A549 (cell line): Measurements from ENCODE around the gene CRK. TPM values are rescaled to one million over a fixed set of nuclear protein-coding genes. Genes with fewer than 3 reads are reported as not detected.
"Not testable (repeated sequence)": the region's sequence is repeated elsewhere in the genome, so short reads cannot be mapped to it uniquely, and the experiment has no call there.

Experiments
- ATAC-seq, 2 experiments: fragments of 200-7000 bp in 1 of 2; fragments of >200 bp in 1 of 2; cut with Nextera tagmentation in 1 of 2; cut with Tn5 transposase in 1 of 2; 3 replicates each; pipeline versions ENCODE4 v1.8.0 to v1.9.1; 2018 to 2020; ENCODE audit warnings: mild to moderate bottlenecking in 1 of 2, moderate library complexity in 1 of 2
- CTCF ChIA-PET: fragments of 300-600 bp; sonication (Branson Sonifier 250); formaldehyde crosslinking; extraction: SDS; loops from one replicate; lab custom pipeline; 2021; ENCODE audit warnings: antibody characterized with exemption, inconsistent platforms; lab: Yijun Ruan, JAX
- POLR2A ChIA-PET: fragments of 350-600 bp; formaldehyde crosslinking; extraction: SDS; loops from one replicate; lab custom pipeline; 2021; ENCODE audit warnings: antibody characterized with exemption, inconsistent platforms; lab: Yijun Ruan, JAX
- DNase-seq, 2 experiments: peaks; one replicate each; pipeline versions ENCODE4 v3.0.0 to v3.0.0-alpha.2; 2011 to 2016; ENCODE audit warnings: low read depth in 1 of 2, low spot score in 1 of 2
- FAIRE-seq: peaks from 2 replicates; lab custom pipeline; 2011; peaks lifted over from hg19 to GRCh38; lab: Jason Lieb, UNC
- H3K27ac ChIP-seq, 2 experiments: fragments of >200 bp; sonication (Bioruptor Twin); formaldehyde crosslinking; 3 replicates each; pipeline ENCODE4 v1.5.1; 2016 to 2017
- H3K4me1 ChIP-seq: fragments of >200 bp; sonication (Bioruptor Twin); formaldehyde crosslinking; 3 replicates; pipeline ENCODE4 v1.6.1; 2016
- H3K4me2 ChIP-seq: fragments of >200 bp; sonication (Bioruptor Twin); formaldehyde crosslinking; 3 replicates; pipeline ENCODE4 v1.6.1; 2016
- H3K4me3 ChIP-seq: fragments of >200 bp; sonication (Bioruptor Twin); formaldehyde crosslinking; 3 replicates; pipeline ENCODE4 v1.5.1; 2016
- H3K9me3 ChIP-seq: fragments of >200 bp; sonication (Bioruptor Twin); formaldehyde crosslinking; 3 replicates; pipeline ENCODE4 v1.6.1; 2016
- BCL3 ChIP-seq: fragments of >200 bp; sonication (Bioruptor Twin); formaldehyde crosslinking; IDR thresholded peaks from 3 replicates; pipeline ENCODE4 v1.6.1; 2016
- BHLHE40 ChIP-seq: IDR thresholded peaks from 2 replicates; pipeline ENCODE4 v1.6.1; 2012; ENCODE audit warnings: low read depth, low read length, inconsistent platforms
- CEBPB ChIP-seq, 2 experiments: fragments of >200 bp in 1 of 2; sonication (Bioruptor Twin) in 1 of 2; formaldehyde crosslinking in 1 of 2; IDR thresholded peaks; 2 replicates each; pipeline ENCODE4 v1.6.1; 2012 to 2016
- CHD2 ChIP-seq: fragments of 150-350 bp; IDR thresholded peaks from 2 replicates; pipeline ENCODE4 v1.6.1; 2014; ENCODE audit warnings: low read length; ENCODE audit not compliant: partially characterized antibody
- CHD4 ChIP-seq: fragments of 200-600 bp; sonication (generic); IDR thresholded peaks from 2 replicates; pipeline ENCODE4 v1.6.1; 2016; ENCODE audit warnings: antibody characterized with exemption, mild to moderate bottlenecking, borderline replicate concordance
- EHMT2 ChIP-seq: fragments of 200-600 bp; sonication (generic); IDR thresholded peaks from 2 replicates; pipeline ENCODE4 v1.6.1; 2016; ENCODE audit warnings: antibody characterized with exemption, low read depth, mild to moderate bottlenecking, moderate library complexity
- FOSB ChIP-seq: fragments of 250-450 bp; sonication (Bioruptor Pico); IDR thresholded peaks from 2 replicates; pipeline ENCODE4 v1.5.0; 2020; ENCODE audit warnings: mild to moderate bottlenecking, moderate library complexity
- FOXS1 ChIP-seq: fragments of 250-450 bp; sonication (Bioruptor Pico); IDR thresholded peaks from 2 replicates; pipeline ENCODE4 v1.5.0; 2020; ENCODE audit warnings: mild to moderate bottlenecking, moderate library complexity
- GATA3 ChIP-seq: IDR thresholded peaks from 2 replicates; pipeline ENCODE4 v1.6.1; 2012; ENCODE audit warnings: borderline replicate concordance
- HDAC2 ChIP-seq: fragments of 200-600 bp; sonication (generic); IDR thresholded peaks from 2 replicates; pipeline ENCODE4 v1.6.1; 2016
- HMGXB4 ChIP-seq: fragments of 250-450 bp; sonication (Bioruptor Pico); IDR thresholded peaks from 2 replicates; pipeline ENCODE4 v1.5.0; 2021; ENCODE audit warnings: mild to moderate bottlenecking, moderate library complexity, borderline replicate concordance
- HOXB13 ChIP-seq: fragments of 250-450 bp; sonication (Bioruptor Pico); IDR thresholded peaks from 2 replicates; pipeline ENCODE4 v1.5.0; 2020; ENCODE audit warnings: low read depth, mild to moderate bottlenecking, moderate library complexity
- HOXB5 ChIP-seq: fragments of 250-450 bp; sonication (Bioruptor Pico); IDR thresholded peaks from 2 replicates; pipeline ENCODE4 v1.5.0; 2020; ENCODE audit warnings: mild to moderate bottlenecking, moderate library complexity
- JUN ChIP-seq, 2 experiments: fragments of >200 bp; sonication (Bioruptor Twin); formaldehyde crosslinking; IDR thresholded peaks; 2 replicates in 1 of 2; 3 replicates in 1 of 2; pipeline ENCODE4 v1.6.1; 2016 to 2017
- MAFK ChIP-seq: fragments of 450-650 bp; IDR thresholded peaks from 2 replicates; pipeline ENCODE4 v1.6.1; 2014; ENCODE audit not compliant: partially characterized antibody
- MYC ChIP-seq: IDR thresholded peaks from 2 replicates; pipeline ENCODE4 v1.6.1; 2012; ENCODE audit warnings: mild to moderate bottlenecking, inconsistent platforms, low read length, improper control_type of control experiment, borderline replicate concordance
- PBX3 ChIP-seq: IDR thresholded peaks from 2 replicates; pipeline ENCODE4 v1.6.1; 2012
- POLR2AphosphoS2 ChIP-seq: conservative IDR thresholded peaks from 2 replicates; pipeline ENCODE4 v1.6.1; 2012; ENCODE audit warnings: low read length, improper control_type of control experiment, inconsistent platforms
- RCOR1 ChIP-seq: fragments of 150-350 bp; IDR thresholded peaks from 2 replicates; pipeline ENCODE4 v1.6.1; 2014; ENCODE audit warnings: antibody characterized with exemption, low read length, low read depth
- REST ChIP-seq: fragments of 200-600 bp; sonication (generic); IDR thresholded peaks from 2 replicates; pipeline ENCODE4 v1.6.1; 2016; ENCODE audit warnings: antibody characterized with exemption, mild to moderate bottlenecking, moderate library complexity
- TP53 ChIP-seq: fragments of 250-450 bp; sonication (Bioruptor Pico); IDR thresholded peaks from 2 replicates; pipeline ENCODE4 v1.5.0; 2021; ENCODE audit warnings: mild to moderate bottlenecking, moderate library complexity
- WGBS: methylation state at CpG from one replicate; pipeline ENCODE4 v1.1.6; 2017; ENCODE audit errors: missing lambda C conversion rate; 5-methylcytosine and 5-hydroxymethylcytosine counted together
- polyA plus RNA-seq, 4 experiments: library from polyadenylated mRNA; depleted of rRNA in 3 of 4; stranded (reverse); fragments of >200 nt; fragmentation: RNase III in 1 of 4; extraction: RNeasy Plus Mini Kit Qiagen cat#74134 plus additional on column Dnase treatment in 1 of 4; gene quantifications; 2 replicates in 3 of 4; 3 replicates in 1 of 4; pipeline ENCODE4 v1.2.3, GENCODE V29; 2011 to 2017

The CRK gene
- polyA plus RNA-seq, 2 of the 4 experiments (the other 2 are of a cell fraction) = 76.5 to 124 TPM

- H3K27ac ChIP-seq, DNase-seq, H3K4me2 ChIP-seq, H3K4me3 ChIP-seq, FAIRE-seq, ATAC-seq, H3K9me3 ChIP-seq: not testable (repeated sequence)
- POLR2A ChIA-PET = interaction anchor here (1.2 kb wide), 1 partner anchor 50 kb away, joined by 3 read pairs; the partner anchor contains the start of gene YWHAE
- CTCF ChIA-PET = interaction anchor here (1.1 to 1.5 kb wide), 3 partner anchors 8 to 13 kb away, joined by 3 to 4 read pairs (median 3); no protein-coding TSS in a partner anchor
- H3K4me1 ChIP-seq = peaks cover 32% of the 10 kb centered on the region
- 93% methylated on average over 21 of the region's 21 CpGs for WGBS
Measured at GRCh38 chr17:1450261-1450660, 5.8 kb downstream of the CRK start.

GRCh38 chr17:1449412-1449967 lies 6.5 kb downstream of the CRK start:
- TF ChIP-seq GATA3 = no peak
- TF ChIP-seq RCOR1 = no peak
- TF ChIP-seq MAFK = no peak
- TF ChIP-seq BCL3 = no peak
- TF ChIP-seq JUN (IDR thresholded peaks at IDR 0.05) = no peak
- TF ChIP-seq PBX3 = no peak
- no peak for TF ChIP-seq CHD4
- no peak for TF ChIP-seq HOXB5 (CRISPR knock-in tag)
- TF ChIP-seq HOXB13 = no peak
- TF ChIP-seq HMGXB4 (CRISPR knock-in tag) = no peak
- TF ChIP-seq EHMT2 = no peak
- TF ChIP-seq TP53 (CRISPR knock-in tag) = no peak
- no peak for TF ChIP-seq BHLHE40
- TF ChIP-seq CEBPB (IDR thresholded peaks at IDR 0.05) = no peak
- TF ChIP-seq FOXS1 = no peak
- no peak for TF ChIP-seq CHD2
- TF ChIP-seq HDAC2 = no peak
- TF ChIP-seq POLR2AphosphoS2 = no peak
- 80% methylated on average over 5 of the region's 5 CpGs for WGBS
- ChIA-PET POLR2A (interaction anchor here (1.2 kb wide), 1 partner anchor 49 kb away, joined by 3 read pairs; the partner anchor contains the start of gene YWHAE), CTCF (interaction anchor here (0.7 to 1.5 kb wide), 5 partner anchors 8 to 84 kb away, joined by 3 to 4 read pairs (median 3); no protein-coding TSS in a partner anchor)
- Histone ChIP-seq H3K27ac (no peak overlapping the region), H3K9me3 (no peaks in the 10 kb centered on the region), H3K4me1 (peaks cover 29% of the 10 kb centered on the region), H3K4me3 (no peak overlapping the region), H3K4me2 (0 out of 3 replicates have a peak overlapping the region, but pooled peaks have one; percentile 7)
- ATAC-seq = no peak
- no peak for DNase-seq
- FAIRE-seq = no peak

GRCh38 chr17:1447052-1447451 lies 9.0 kb downstream of the CRK start:
- ATAC-seq = no peak
- POLR2A ChIA-PET = no interaction called here
- CTCF ChIA-PET = interaction anchor here (0.9 to 1.3 kb wide), 3 partner anchors 34 to 114 kb away, joined by 3 read pairs; no protein-coding TSS in a partner anchor
- no peak for DNase-seq
- Histone ChIP-seq H3K4me1 (peaks cover 11% of the 10 kb centered on the region; the same call in 2 of the 3 replicates), H3K9me3 (no peaks in the 10 kb centered on the region), H3K4me3 (no peak overlapping the region), H3K27ac (no peak overlapping the region), H3K4me2 (no peak overlapping the region)
- WGBS = 92% methylated on average over 7 of the region's 7 CpGs
- no peak for FAIRE-seq
- TF ChIP-seq FOSB (CRISPR knock-in tag) = no peak
- TF ChIP-seq TP53 (CRISPR knock-in tag) = no peak
- no peak for TF ChIP-seq HMGXB4 (CRISPR knock-in tag)
- no peak for TF ChIP-seq MYC
- TF ChIP-seq REST = no peak
- TF ChIP-seq PBX3 = no peak
- no peak for TF ChIP-seq JUN (IDR thresholded peaks at IDR 0.05)
- TF ChIP-seq BHLHE40 = no peak
